Measurements from ENCODE around the gene FNDC4. TPM values are rescaled to one million over a fixed set of nuclear protein-coding genes. Genes with fewer than 3 reads are reported as not detected.
A peak's percentile ranks its signal among the peaks of the same experiment; 100 is the strongest.

FNDC4 gene
- total RNA-seq, 1 donor from 2014 or later, result 26.6 TPM

DNA sequence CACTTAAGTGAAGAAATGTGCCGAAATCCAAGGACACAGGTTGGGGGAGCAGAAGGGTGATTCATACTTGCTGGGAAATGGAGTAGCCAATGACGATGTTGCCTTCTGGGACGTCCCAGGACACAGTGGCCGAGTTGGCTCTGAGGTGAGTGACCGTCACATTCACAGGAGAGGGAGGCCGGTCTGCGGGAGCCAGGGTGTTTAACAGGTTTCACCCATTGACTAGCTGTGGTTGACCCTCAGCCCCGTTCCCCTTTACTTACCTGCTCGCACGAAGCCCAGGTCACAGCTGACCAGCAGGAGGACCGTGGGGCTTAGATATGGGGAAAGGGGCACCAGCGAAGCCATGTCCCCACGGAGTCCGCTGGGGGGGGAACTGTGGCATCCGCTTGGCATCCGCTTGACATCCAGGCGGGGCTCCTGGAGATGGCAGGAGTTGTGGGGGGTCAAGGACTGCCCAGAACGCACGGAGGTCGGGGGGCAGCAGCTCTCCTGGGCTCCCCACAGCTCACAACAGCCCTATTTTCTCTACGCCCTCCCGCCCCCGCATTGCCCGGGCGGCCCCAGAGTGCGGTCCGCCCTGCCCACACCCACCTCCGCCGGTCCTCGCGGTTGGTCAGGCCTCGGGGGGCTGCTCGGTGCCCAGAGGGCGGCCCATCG is 586 bp downstream of the FNDC4 start:
- no peak for DNase-seq (ENCODE audit: low read depth)
- H3K4me3 ChIP-seq (ENCODE audit: low read depth, low read length), result peak overlapping the region; percentile 63
- no peak for TF ChIP-seq CTCF (conservative IDR thresholded peaks at IDR 0.05; ENCODE audit: low read depth, low read length)

DNA sequence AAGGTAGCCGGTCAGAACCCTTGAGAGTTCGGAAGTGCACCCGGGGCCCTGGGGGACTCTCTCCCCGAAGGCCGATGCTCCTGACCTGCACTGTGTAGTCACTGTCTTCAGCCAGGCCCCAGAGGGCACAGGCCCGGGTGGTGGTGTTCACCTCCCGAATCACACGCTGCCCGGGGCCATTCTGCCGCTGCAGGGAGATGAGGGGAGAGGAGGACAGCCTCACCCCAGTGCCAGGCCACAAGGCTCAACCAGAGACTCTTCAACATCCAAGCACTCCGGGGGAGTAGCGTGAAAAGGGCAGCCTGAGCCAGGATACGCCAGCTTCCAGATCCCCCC is 1.1 kb downstream of the FNDC4 start:
- no peak overlapping the region for H3K4me3 ChIP-seq (ENCODE audit: low read depth, low read length)
- TF ChIP-seq CTCF (conservative IDR thresholded peaks at IDR 0.05; ENCODE audit: low read depth, low read length), result no peak
- no peak for DNase-seq (ENCODE audit: low read depth)

- no peak for TF ChIP-seq CTCF (conservative IDR thresholded peaks at IDR 0.05; ENCODE audit: low read depth, low read length)
- H3K4me3 ChIP-seq (ENCODE audit: low read depth, low read length), result no peak overlapping the region
- DNase-seq (ENCODE audit: low read depth), result no peak
These were observed 2.4 kb downstream of the FNDC4 start for GRCh38 chr2:27492557-27492956.

GRCh38 chr2:27489498-27490397 is 5.3 kb downstream of the FNDC4 start, which contains the start of gene IFT172:
Gene IFT172, minus strand, starts transcription at chr2:27489743. Its CDS starts 90 bp downstream, at chr2:27489653.
- TF ChIP-seq CTCF (conservative IDR thresholded peaks at IDR 0.05; ENCODE audit: low read depth, low read length), result no peak
- DNase-seq (ENCODE audit: low read depth), result peak; percentile 89
- peak within 1 kb of the TSS; percentile 85 for H3K4me3 ChIP-seq (ENCODE audit: low read depth, low read length)

- TF ChIP-seq CTCF (conservative IDR thresholded peaks at IDR 0.05; ENCODE audit: low read depth, low read length), result peak; percentile 22
- peak overlapping the region; percentile 85 for H3K4me3 ChIP-seq (ENCODE audit: low read depth, low read length)
- no peak for DNase-seq (ENCODE audit: low read depth)
These were observed 5.9 kb downstream of the FNDC4 start for GRCh38 chr2:27489118-27489497.

- TF ChIP-seq CTCF (conservative IDR thresholded peaks at IDR 0.05; ENCODE audit: low read depth, low read length), result no peak
- H3K4me3 ChIP-seq (ENCODE audit: low read depth, low read length), result no peak overlapping the region
- no peak for DNase-seq (ENCODE audit: low read depth)
These were observed 9.5 kb downstream of the FNDC4 start for GRCh38 chr2:27485496-27485895.
